GM19455 (cell line): Measurements from ENCODE around the gene TNRC18.
A peak's percentile ranks its signal among the peaks of the same experiment; 100 is the strongest.

Source experiments
- ATAC-seq: cut with Tn5 transposase; IDR thresholded peaks from one replicate; pipeline ENCODE4 v1.9.1; 2021; ENCODE audit not compliant: unreplicated experiment

The TNRC18 gene

DNA sequence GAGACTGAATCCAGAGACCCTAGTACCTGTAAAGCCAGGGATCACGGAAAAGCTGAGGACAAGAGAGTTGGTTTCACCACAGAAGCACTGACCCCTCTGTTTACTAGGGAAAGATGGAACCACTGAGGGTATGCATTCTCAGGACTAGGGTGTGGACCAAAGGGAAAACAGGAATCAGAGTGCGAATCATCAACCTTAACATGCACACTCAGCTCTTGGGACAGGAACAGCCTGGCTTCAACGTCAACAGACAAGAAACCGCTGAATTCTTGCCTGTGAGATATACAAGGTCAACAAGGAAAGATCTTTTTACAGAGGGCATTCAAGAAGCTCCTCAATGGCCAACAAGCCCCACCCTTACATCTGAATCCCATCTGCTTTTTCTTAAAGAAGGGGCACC, 14.9 kb downstream of the TNRC18 start:
- no peak for ATAC-seq

GRCh38 chr7:5406957-5407945, 16.4 kb downstream of the TNRC18 start:
- no peak for ATAC-seq

- no peak for ATAC-seq
These were observed 19.2 kb downstream of the TNRC18 start for GRCh38 chr7:5404421-5404826.

GRCh38 chr7:5403442-5403841, 20.2 kb downstream of the TNRC18 start:
- no peak for ATAC-seq

DNA sequence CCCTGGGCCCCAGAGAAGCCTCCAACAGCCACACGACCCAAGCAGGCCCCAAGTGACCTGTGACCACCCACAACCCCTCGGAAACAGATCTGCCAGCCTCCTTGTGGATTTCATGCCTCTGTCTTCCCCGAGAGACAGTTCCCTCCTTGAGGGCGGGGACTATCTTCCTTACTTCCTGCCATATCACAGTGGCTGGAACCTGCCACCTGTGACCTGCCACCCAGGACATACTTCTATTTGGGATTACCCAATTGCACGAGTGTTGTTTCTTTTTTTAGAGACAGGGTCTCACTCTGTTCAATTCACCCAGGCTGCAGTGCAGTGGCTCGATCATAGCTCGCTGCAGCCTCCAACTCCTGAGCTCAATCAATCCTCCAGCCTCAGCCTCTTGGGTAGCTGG, 25.9 kb downstream of the TNRC18 start:
- ATAC-seq = no peak

DNA sequence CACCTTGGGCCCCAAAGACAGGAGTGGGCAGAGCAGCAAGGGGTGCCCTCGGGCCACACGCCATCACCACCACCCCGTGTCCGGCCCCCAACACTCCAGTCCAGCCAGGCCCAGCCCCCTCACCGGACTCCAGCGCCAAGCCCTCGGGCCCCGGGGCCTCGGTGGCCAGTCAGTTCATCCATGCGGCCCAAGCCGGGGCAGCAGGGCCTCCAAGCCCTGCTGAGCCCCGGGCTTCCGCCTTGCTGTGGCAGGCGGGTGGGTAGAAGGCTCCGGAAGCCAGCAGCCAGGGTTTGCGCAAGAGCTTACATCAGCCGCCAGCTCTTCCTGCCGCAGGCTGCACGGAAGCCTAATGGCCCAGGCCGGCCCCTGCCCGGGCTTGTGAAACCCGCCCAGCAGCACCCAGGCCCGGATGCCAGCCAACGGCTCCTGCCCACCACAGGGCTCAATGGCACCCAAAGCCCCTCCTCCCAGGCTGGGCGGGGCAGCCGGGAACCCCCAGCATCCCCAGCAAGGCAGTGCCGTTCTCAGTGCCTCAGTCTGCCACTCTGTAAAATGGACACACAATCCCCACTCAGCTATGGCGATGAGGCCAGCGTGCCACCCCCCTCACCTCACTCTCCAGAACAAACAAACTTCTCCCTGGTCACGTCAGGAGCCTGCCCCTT, 26.5 kb downstream of the TNRC18 start:
- peak; percentile 87 for ATAC-seq

GRCh38 chr7:5396542-5396941, 27.1 kb downstream of the TNRC18 start:
- ATAC-seq = peak; percentile 50

- ATAC-seq = no peak
These were observed 28.4 kb downstream of the TNRC18 start for GRCh38 chr7:5395246-5395645.

GRCh38 chr7:5394264-5395105, 29.1 kb downstream of the TNRC18 start:
- ATAC-seq = no peak

- no peak for ATAC-seq
These were observed 29.9 kb downstream of the TNRC18 start for GRCh38 chr7:5393748-5394147.

DNA sequence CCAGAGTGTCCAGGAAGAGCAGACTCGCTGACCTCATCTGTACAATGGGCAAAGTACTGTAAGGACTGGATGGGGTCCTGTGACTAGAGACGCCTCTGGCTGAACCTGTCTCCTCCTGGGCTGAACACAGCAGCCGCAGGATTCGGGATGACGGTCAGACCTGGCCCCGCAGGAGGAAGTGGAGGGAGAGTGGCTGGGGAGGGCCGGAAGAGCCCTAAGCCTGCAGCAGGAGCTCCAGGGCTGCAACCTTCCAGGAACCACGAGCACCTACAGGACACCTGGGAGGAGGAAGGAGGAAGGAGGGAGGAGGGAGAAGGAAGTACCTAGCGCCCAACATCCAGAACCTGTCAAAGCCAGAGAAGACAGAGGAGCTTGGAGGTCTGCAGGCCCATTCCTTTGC, 30.3 kb downstream of the TNRC18 start:
- no peak for ATAC-seq

GRCh38 chr7:5390918-5391317, 32.7 kb downstream of the TNRC18 start:
- ATAC-seq = no peak

DNA sequence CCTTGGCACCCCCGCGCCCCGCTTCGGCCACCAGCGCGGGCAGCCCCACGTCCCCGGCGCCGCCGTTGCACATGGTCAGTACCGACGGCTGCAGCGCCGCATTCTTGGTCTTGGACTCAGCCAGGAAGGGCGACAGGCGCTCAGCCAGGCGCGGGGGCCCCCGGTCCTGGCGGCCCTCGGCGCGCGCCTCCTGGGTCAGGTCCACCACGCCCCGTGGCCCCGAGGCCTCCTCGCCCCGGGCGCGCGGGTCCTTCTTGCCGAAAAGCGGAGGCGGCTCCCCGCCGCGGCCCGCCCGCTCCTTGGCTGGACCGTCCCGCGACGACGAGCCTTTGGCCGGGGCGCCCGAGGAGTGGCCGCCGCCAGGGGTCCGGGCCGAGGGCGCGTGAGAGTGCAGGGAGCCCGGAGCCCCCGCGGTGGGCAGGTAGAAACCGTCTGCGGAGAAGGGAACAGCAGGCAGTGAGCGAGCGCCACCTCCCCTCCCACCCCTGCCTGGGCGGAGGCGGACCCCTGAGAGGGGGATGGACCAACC, 34.7 kb downstream of the TNRC18 start:
- ATAC-seq = no peak

DNA sequence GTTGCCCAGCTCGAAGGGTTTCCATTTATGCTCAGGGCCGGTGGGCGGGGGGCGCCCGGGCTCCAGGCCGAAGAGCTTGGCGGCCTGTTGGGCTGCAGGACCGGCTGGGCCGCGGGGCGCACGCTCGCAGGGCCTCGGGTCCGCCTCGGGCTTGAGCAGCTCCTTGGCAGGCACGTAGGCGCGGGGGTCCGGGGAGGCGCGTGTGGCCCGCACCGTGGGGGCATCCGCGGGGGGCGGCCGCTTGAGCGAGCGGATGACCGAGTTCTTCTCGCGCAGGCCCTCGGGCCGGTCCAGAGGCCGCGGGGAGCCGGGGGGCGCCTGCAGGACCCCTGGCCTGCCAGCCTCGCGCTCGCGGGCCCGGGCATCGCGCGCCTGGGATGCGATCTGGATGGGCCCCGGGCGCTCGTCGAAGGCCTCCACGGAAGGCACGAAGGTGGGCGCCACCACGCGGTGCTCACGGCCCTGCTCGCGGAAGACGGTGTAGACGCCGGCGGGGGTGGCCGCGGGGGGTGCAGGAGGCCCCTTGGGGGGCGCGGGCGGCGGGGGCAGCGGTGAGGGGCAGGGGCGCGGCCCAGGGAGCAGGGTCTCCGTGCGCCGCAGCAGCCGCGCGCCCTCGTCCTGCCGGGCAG, 35.2 kb downstream of the TNRC18 start:
- no peak for ATAC-seq

GRCh38 chr7:5387711-5388245, 35.9 kb downstream of the TNRC18 start:
- ATAC-seq = no peak

DNA sequence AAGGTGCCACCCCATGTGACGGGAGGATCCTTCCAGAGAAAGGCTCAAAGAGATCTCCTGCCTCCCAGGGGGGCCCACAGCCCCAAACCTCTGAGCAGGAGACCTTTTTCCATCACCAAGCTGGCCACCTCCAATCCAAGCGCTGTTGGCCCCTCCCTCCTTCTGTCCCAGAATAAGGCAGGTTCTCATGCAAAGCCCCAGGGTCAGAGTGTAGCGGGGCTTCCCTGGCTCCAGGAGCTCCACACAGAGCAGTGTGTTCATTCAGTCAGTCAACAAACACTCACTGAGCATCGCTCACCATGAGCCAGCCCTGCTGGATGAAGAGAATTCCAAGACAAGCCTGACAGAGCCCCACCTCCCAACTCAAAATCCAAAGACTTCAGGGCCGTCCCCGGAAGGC, 39.0 kb downstream of the TNRC18 start:
- ATAC-seq = no peak

GRCh38 chr7:5383314-5384098, 40.1 kb downstream of the TNRC18 start:
- no peak for ATAC-seq

DNA sequence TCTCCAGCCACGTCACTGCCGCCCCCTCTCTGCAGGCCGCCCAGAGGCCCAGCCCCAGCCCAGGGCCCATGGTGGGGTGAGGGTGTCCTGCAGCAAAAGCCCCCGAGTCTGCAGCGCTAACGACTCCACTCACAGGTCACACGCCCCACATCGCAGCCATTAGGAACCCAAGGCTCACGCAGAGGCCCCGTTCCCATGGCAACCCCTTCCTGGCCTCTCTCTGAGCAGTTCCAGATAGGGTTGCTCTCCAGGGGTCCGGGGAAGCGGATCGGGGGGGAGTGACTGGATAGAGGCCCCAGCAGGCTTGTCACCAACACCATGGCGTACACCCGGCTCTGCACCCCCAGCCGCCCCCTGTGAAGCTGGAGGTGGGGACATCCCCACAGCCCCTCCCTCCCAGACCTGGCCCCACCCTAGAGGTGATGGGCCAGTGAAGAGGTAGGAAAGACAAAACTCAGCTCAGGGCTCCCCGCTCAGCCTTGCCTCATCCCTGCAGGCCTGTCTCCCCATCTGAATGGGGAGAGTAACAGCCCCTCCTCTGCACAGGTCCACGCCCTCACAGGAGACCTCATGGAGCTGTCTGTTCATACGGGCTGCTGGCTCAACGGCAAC, 41.2 kb downstream of the TNRC18 start:
- no peak for ATAC-seq
